Measurements from ENCODE around the gene AOX1.

GRCh38 chr2:200625958-200626363 lies 40.1 kb downstream of the AOX1 start:
- no peak for TF ChIP-seq CTCF (IDR thresholded peaks at IDR 0.05; ENCODE audit: low read depth, low read length, missing input control)
- TF ChIP-seq TAF1 (conservative IDR thresholded peaks at IDR 0.05): no peak

All from liver (tissue), 3 donors.